ENCODE measurements around the gene DEFB115. TPM values are rescaled to one million over a fixed set of nuclear protein-coding genes. Genes with fewer than 3 reads are reported as not detected.
"Not testable (repeated sequence)": the region's sequence is repeated elsewhere in the genome, so short reads cannot be mapped to it uniquely, and the experiment has no call there.

DEFB115 gene
- total RNA-seq (not detected), total RNA-seq (0 reads per million in 2 donors)

GRCh38 chr20:31257364-31257763 lies at the start of gene DEFB115:
Gene DEFB115 (plus strand): TSS chr20:31257664. CDS start chr20:31257664, 0 bp downstream.
- no peaks in the 10 kb centered on the region for H3K27me3 Mint-ChIP-seq
- no peak for ATAC-seq
- H3K4me1 Mint-ChIP-seq = no peaks in the 10 kb centered on the region
- H3K27ac Mint-ChIP-seq = no peak within 1 kb of the TSS
- peaks cover 3% of the 10 kb centered on the region for H3K9me3 ChIP-seq (ENCODE audit: control insufficient read depth, low read length, poor library complexity, severe bottlenecking)
- DNase-seq = no peak
- H3K4me3 Mint-ChIP-seq = no peak within 1 kb of the TSS
- no peaks in the 10 kb centered on the region for H3K36me3 Mint-ChIP-seq (ENCODE audit: low read depth)

DNA sequence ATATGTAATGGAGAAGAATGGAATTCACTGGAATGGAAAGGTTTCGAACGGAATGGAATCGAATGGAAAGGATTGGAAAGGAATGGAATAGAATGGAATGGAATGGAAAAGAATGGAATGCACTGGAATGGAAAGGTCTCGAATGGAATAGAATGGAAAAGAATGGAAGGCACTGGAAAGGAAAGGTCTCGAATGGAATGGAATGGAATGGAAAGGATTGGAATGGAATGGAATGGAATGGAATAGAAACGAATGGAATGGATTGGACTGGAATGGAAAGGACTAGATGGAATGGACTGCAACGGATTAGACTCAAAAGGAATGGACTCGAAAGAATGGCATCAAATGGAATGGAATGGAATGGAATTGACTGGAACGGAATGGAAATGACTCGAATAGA lies 20.5 kb upstream of the DEFB115 start:
- Mint-ChIP-seq H3K36me3 (ENCODE audit: low read depth) (no peaks in the 10 kb centered on the region), H3K27me3 (no peaks in the 10 kb centered on the region), H3K27ac (no peak overlapping the region), H3K4me1 (no peaks in the 10 kb centered on the region), H3K4me3 (no peak overlapping the region)
- ATAC-seq (no peak), DNase-seq (no peak)
- peaks cover 23% of the 10 kb centered on the region for H3K9me3 ChIP-seq (ENCODE audit: control insufficient read depth, low read length, poor library complexity, severe bottlenecking)

- no peaks in the 10 kb centered on the region for H3K27me3 Mint-ChIP-seq
- no peak overlapping the region for H3K27ac Mint-ChIP-seq
- no peak for ATAC-seq
- no peaks in the 10 kb centered on the region for H3K4me1 Mint-ChIP-seq
- no peaks in the 10 kb centered on the region for H3K36me3 Mint-ChIP-seq (ENCODE audit: low read depth)
- DNase-seq = no peak
- no peak overlapping the region for H3K4me3 Mint-ChIP-seq
- H3K9me3 ChIP-seq (ENCODE audit: control insufficient read depth, low read length, poor library complexity, severe bottlenecking) = peaks cover 24% of the 10 kb centered on the region
These were observed 19.7 kb upstream of the DEFB115 start for GRCh38 chr20:31237763-31238162.

DNA sequence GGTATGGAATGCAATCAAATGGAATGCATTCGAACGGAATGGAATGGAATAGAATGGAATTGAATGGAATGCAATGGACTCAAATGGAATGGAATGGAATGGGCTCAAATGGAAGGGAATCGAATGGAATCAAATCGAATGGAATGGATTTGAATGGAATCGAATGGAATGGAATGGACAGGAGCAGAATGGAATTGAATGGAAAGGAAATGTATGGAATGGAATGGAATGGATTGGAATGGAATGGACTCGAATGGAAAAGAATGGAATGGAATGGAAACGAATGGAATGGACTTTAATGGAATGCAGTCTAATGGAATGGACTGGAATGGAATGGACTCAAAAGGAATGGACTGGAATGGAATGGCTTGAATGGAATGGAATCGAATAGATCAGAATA lies 18.3 kb upstream of the DEFB115 start:
- Mint-ChIP-seq H3K27ac (no peak overlapping the region), H3K27me3 (no peaks in the 10 kb centered on the region), H3K4me3 (no peak overlapping the region), H3K36me3 (ENCODE audit: low read depth) (no peaks in the 10 kb centered on the region), H3K4me1 (no peaks in the 10 kb centered on the region)
- DNase-seq = no peak
- peaks cover 22% of the 10 kb centered on the region for H3K9me3 ChIP-seq (ENCODE audit: control insufficient read depth, low read length, poor library complexity, severe bottlenecking)
- ATAC-seq = no peak

DNA sequence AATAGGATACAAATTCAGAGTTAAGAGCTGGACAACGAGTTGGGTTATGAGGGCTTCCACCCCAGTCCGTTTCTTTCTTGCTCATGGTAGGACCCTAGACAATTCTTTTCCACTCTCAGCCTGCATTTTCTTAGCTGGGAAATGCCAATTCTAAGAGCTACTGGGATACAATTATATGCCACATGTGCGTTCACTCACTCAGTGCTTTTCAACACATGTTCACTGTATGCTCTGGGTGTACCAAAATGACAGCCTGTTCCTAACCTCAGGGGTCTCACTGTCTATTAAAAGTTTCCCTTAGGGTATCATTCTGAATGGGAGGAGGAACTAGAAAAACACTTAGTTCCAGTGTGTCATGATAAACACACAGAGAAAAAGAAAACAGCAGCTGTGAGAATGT lies 505 bp upstream of the DEFB115 start:
- Mint-ChIP-seq H3K4me3 (no peak overlapping the region), H3K36me3 (ENCODE audit: low read depth) (no peaks in the 10 kb centered on the region), H3K4me1 (no peaks in the 10 kb centered on the region), H3K27me3 (no peaks in the 10 kb centered on the region), H3K27ac (no peak overlapping the region)
- DNase-seq (no peak), ATAC-seq (no peak)
- peaks cover 3% of the 10 kb centered on the region for H3K9me3 ChIP-seq (ENCODE audit: control insufficient read depth, low read length, poor library complexity, severe bottlenecking)

GRCh38 chr20:31260326-31260932 lies 3.0 kb downstream of the DEFB115 start:
- H3K4me1 Mint-ChIP-seq = no peaks in the 10 kb centered on the region
- H3K36me3 Mint-ChIP-seq (ENCODE audit: low read depth) = no peaks in the 10 kb centered on the region
- H3K27ac Mint-ChIP-seq = no peak overlapping the region
- H3K9me3 ChIP-seq (ENCODE audit: control insufficient read depth, low read length, poor library complexity, severe bottlenecking) = peaks cover 3% of the 10 kb centered on the region
- DNase-seq (no peak), ATAC-seq (no peak)
- no peaks in the 10 kb centered on the region for H3K27me3 Mint-ChIP-seq
- H3K4me3 Mint-ChIP-seq = no peak overlapping the region

DNA sequence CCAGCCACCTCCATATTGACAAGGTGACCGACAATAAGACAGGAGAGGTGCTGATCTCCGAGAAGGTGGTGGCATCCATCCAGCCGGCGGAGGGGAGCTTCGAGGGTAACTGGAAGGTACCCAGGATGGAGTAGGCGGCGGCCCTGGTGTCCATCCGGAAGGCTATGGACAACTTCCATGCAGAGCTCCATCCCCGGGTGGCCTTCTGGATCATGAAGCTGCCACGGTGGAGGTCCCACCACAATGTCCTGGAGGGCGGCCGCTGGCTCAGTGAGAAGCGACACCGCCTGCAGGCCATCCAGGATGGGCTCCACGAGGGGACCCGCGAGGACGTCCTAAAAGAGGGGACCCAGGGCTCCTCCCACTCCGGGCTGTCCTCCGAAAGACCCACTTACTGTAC lies 17.0 kb downstream of the DEFB115 start:
- DNase-seq (no peak), ATAC-seq (no peak)
- no peaks in the 10 kb centered on the region for H3K4me1 Mint-ChIP-seq
- H3K9me3 ChIP-seq (ENCODE audit: control insufficient read depth, low read length, poor library complexity, severe bottlenecking) = peaks cover 4% of the 10 kb centered on the region
- no peak overlapping the region for H3K27ac Mint-ChIP-seq
- H3K36me3 Mint-ChIP-seq (ENCODE audit: low read depth) = no peaks in the 10 kb centered on the region
- H3K27me3 Mint-ChIP-seq = no peaks in the 10 kb centered on the region
- H3K4me3 Mint-ChIP-seq = no peak overlapping the region

DNA sequence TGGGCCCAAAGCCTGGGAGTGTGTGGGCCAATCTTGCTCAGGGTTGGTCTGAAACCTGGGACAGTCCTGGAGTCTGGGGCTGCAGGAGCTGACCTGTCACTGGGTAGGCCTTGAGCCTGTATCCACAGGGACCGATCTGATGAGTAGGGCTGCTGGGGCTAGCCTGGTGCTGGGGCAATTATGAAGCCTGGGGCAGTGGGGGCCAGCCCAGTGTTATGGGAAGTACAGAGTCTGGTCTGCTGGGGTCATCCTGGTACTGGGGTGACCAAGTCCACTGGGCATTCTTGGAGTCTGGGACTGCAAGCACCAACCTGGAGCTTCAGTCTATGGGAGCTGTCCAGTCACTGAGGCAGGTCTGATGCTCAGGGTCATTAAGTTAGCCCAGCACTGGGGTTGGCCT lies 20.7 kb downstream of the DEFB115 start:
- no peak for DNase-seq
- H3K36me3 Mint-ChIP-seq (ENCODE audit: low read depth) = no peaks in the 10 kb centered on the region
- H3K9me3 ChIP-seq (ENCODE audit: control insufficient read depth, low read length, poor library complexity, severe bottlenecking) = no peaks in the 10 kb centered on the region
- ATAC-seq = no peak
- no peaks in the 10 kb centered on the region for H3K27me3 Mint-ChIP-seq
- no peak overlapping the region for H3K27ac Mint-ChIP-seq
- no peak overlapping the region for H3K4me3 Mint-ChIP-seq
- H3K4me1 Mint-ChIP-seq = no peaks in the 10 kb centered on the region

- not testable (repeated sequence) for H3K36me3 Mint-ChIP-seq (ENCODE audit: low read depth); DNase-seq; ATAC-seq; H3K9me3 ChIP-seq (ENCODE audit: control insufficient read depth, low read length, poor library complexity, severe bottlenecking); H3K4me3 Mint-ChIP-seq; H3K27ac Mint-ChIP-seq; H3K27me3 Mint-ChIP-seq; H3K4me1 Mint-ChIP-seq
These were observed 27.5 kb downstream of the DEFB115 start for GRCh38 chr20:31284964-31285363.

DNA sequence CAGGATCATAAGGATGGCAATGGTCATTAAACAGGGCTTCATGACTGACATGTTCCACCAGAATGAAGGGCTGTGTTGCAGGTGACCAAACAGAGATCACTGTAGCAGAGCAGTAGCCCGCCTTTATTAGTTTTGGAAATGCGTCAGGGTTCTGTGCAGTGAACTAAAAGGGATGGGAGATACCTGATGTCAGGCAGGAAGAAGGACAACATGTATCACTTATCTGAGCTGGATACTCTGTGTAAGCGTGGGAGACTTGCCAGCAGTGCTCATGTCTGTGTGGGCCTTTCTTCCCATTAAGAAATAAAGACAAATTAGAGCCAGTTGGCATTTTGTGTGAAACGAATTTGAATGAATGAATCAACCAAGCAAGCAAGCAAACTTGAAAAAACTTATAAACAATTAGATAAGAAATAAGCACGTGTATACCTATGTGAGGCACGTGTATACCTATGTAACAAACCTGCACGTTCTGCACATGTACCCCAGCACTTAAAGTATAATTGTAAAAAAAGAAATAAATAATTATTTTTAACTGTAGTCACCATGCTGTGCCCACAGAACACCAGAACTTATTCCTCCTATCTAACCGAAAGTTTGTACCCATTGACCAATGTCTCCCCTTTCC lies 51.2 kb downstream of the DEFB115 start, which contains the start of gene DEFB116:
Gene DEFB116 (minus strand): TSS at position 51 of the 628 bp plus-strand sequence. CDS start 0 bp downstream, at position 51.
- H3K4me3 Mint-ChIP-seq = no peak within 1 kb of the TSS
- no peaks in the 10 kb centered on the region for H3K36me3 Mint-ChIP-seq (ENCODE audit: low read depth)
- no peaks in the 10 kb centered on the region for H3K27me3 Mint-ChIP-seq
- DNase-seq (no peak), ATAC-seq (no peak)
- H3K27ac Mint-ChIP-seq = no peak within 1 kb of the TSS
- no peaks in the 10 kb centered on the region for H3K4me1 Mint-ChIP-seq
- peaks cover 2% of the 10 kb centered on the region for H3K9me3 ChIP-seq (ENCODE audit: control insufficient read depth, low read length, poor library complexity, severe bottlenecking)

Other genes with a start within 250 kb of the DEFB115 start
- gene DEFB116, start 50.9 kb downstream of the DEFB115 start, total RNA-seq = not detected
- gene DEFB118, start 110.9 kb downstream of the DEFB115 start, total RNA-seq = not detected
- gene DEFB119, start 132.9 kb downstream of the DEFB115 start, total RNA-seq = not detected
- gene DEFB121, start 148.6 kb downstream of the DEFB115 start, total RNA-seq = not detected
- not detected for gene DEFB123, start 183.0 kb downstream of the DEFB115 start, total RNA-seq
- not detected for gene DEFB124, start 217.5 kb downstream of the DEFB115 start, total RNA-seq
- gene REM1, start 217.6 kb downstream of the DEFB115 start, total RNA-seq = not detected

All from T-helper 17 cell (primary cell).